H9 (cell line): ENCODE data around the gene CNTFR. TPM values are rescaled to one million over a fixed set of nuclear protein-coding genes. Genes with fewer than 3 reads are reported as not detected.
A peak's percentile ranks its signal among the peaks of the same experiment; 100 is the strongest.

Source experiments
- DNase-seq: peaks from one replicate; pipeline ENCODE4 v3.0.0-alpha.2; 2017
- H2AFZ ChIP-seq: one replicate; pipeline ENCODE4 v1.6.1; 2013; ENCODE audit warnings: mild to moderate bottlenecking, low read length, control low read depth, moderate library complexity
- H2AK5ac ChIP-seq: 2 replicates; pipeline ENCODE4 v1.6.1; 2013; ENCODE audit warnings: low read length, control low read depth, mixed read lengths; ENCODE audit not compliant: insufficient read length
- H2BK120ac ChIP-seq: one replicate; pipeline ENCODE4 v1.6.1; 2013; ENCODE audit warnings: low read depth, mild to moderate bottlenecking, low read length, control low read depth, inconsistent platforms; ENCODE audit not compliant: poor library complexity, severe bottlenecking
- H2BK12ac ChIP-seq: 2 replicates; pipeline ENCODE4 v1.6.1; 2013; ENCODE audit warnings: low read length, control low read depth, mixed read lengths, low read depth; ENCODE audit not compliant: insufficient read length
- H2BK15ac ChIP-seq: 2 replicates; pipeline ENCODE4 v1.6.1; 2013; ENCODE audit warnings: low read depth, low read length, control low read depth
- H2BK20ac ChIP-seq: one replicate; pipeline ENCODE4 v1.6.1; 2013; ENCODE audit warnings: low read depth, mild to moderate bottlenecking, low read length, control low read depth, inconsistent platforms; ENCODE audit not compliant: poor library complexity, severe bottlenecking
- H2BK5ac ChIP-seq: 2 replicates; pipeline ENCODE4 v1.6.1; 2013; ENCODE audit warnings: low read length, control low read depth, mixed read lengths; ENCODE audit not compliant: insufficient read length
- H3K14ac ChIP-seq: 2 replicates; pipeline ENCODE4 v1.6.1; 2013; ENCODE audit warnings: low read length, control low read depth; ENCODE audit not compliant: insufficient read depth
- H3K18ac ChIP-seq: 2 replicates; pipeline ENCODE4 v1.6.1; 2013; ENCODE audit warnings: low read depth, mild to moderate bottlenecking, mixed read lengths, low read length, control low read depth; ENCODE audit not compliant: insufficient read length
- H3K23ac ChIP-seq: 2 replicates; pipeline ENCODE4 v1.6.1; 2013; ENCODE audit warnings: low read length, control low read depth, mixed read lengths, low read depth; ENCODE audit not compliant: insufficient read length
- H3K23me2 ChIP-seq: 2 replicates; pipeline ENCODE4 v1.6.1; 2013; ENCODE audit warnings: low read depth, mild to moderate bottlenecking, mixed read lengths, low read length, control low read depth; ENCODE audit not compliant: insufficient read length, poor library complexity, severe bottlenecking
- H3K27ac ChIP-seq: 2 replicates; pipeline ENCODE4 v1.5.1; 2013; ENCODE audit warnings: low read length, control low read depth, mixed read lengths, low read depth; ENCODE audit not compliant: insufficient read length
- H3K27me3 ChIP-seq: 2 replicates; pipeline ENCODE4 v1.6.1; 2013; ENCODE audit warnings: low read length, control low read depth, inconsistent platforms; ENCODE audit not compliant: insufficient read depth
- H3K4ac ChIP-seq: 2 replicates; pipeline ENCODE4 v1.6.1; 2013; ENCODE audit warnings: low read depth, mild to moderate bottlenecking, control low read depth, inconsistent platforms, low read length, moderate library complexity
- H3K4me1 ChIP-seq: 2 replicates; pipeline ENCODE4 v1.6.1; 2013; ENCODE audit warnings: low read length, control low read depth, inconsistent platforms; ENCODE audit not compliant: insufficient read depth
- H3K4me2 ChIP-seq: 2 replicates; pipeline ENCODE4 v1.6.1; 2013; ENCODE audit warnings: low read length, control low read depth, mixed read lengths; ENCODE audit not compliant: insufficient read length, insufficient read depth
- H3K56ac ChIP-seq: 2 replicates; pipeline ENCODE4 v1.6.1; 2013; ENCODE audit warnings: low read depth, mild to moderate bottlenecking, mixed read lengths, low read length, control low read depth; ENCODE audit not compliant: insufficient read length
- H3K79me1 ChIP-seq: 2 replicates; pipeline ENCODE4 v1.6.1; 2013; ENCODE audit warnings: low read depth, mild to moderate bottlenecking, moderate library complexity, low read length, control low read depth, inconsistent platforms; ENCODE audit not compliant: insufficient read depth, poor library complexity, severe bottlenecking
- H3K79me2 ChIP-seq: 2 replicates; pipeline ENCODE4 v1.6.1; 2013; ENCODE audit warnings: low read length, control low read depth, inconsistent platforms; ENCODE audit not compliant: insufficient read depth
- H3K9ac ChIP-seq: 2 replicates; pipeline ENCODE4 v1.6.1; 2013; ENCODE audit warnings: low read length, control low read depth, mixed read lengths; ENCODE audit not compliant: insufficient read length; ENCODE audit errors: extremely low read depth
- H3K9me3 ChIP-seq: one replicate; pipeline ENCODE4 v1.6.1; 2013; ENCODE audit warnings: low read depth, low read length, inconsistent platforms; ENCODE audit not compliant: control insufficient read depth
- H3T11ph ChIP-seq: one replicate; pipeline ENCODE4 v1.6.1; 2013; ENCODE audit warnings: mild to moderate bottlenecking, low read length, control low read depth, inconsistent platforms
- H4K20me1 ChIP-seq: one replicate; pipeline ENCODE4 v1.6.1; 2013; ENCODE audit not compliant: control insufficient read depth, insufficient read length, insufficient read depth
- H4K5ac ChIP-seq: 2 replicates; pipeline ENCODE4 v1.6.1; 2013; ENCODE audit warnings: low read depth, mild to moderate bottlenecking, mixed read lengths, low read length, control low read depth; ENCODE audit not compliant: insufficient read length
- H4K8ac ChIP-seq: replicated peaks from 2 replicates; pipeline ENCODE4 v1.6.1; 2013; ENCODE audit warnings: low read length, control low read depth, mixed read lengths, low read depth; ENCODE audit not compliant: insufficient read length
- H4K91ac ChIP-seq: 2 replicates; pipeline ENCODE4 v1.6.1; 2013; ENCODE audit warnings: low read depth, mild to moderate bottlenecking, moderate library complexity, mixed read lengths, low read length, control low read depth; ENCODE audit not compliant: insufficient read length
- H3K27ac Mint-ChIP-seq, 3 experiments: 2 replicates in 2 of 3; 3 replicates in 1 of 3; pipeline ENCODE4 v1.8.0; 2020 to 2021; ENCODE audit warnings: mixed read lengths in 3 of 3, mild to moderate bottlenecking in 1 of 3, moderate library complexity in 1 of 3
- H3K27me3 Mint-ChIP-seq: 2 replicates; pipeline ENCODE4 v1.8.0; 2021; ENCODE audit warnings: low read depth, mild to moderate bottlenecking, moderate library complexity, mixed read lengths
- H3K36me3 Mint-ChIP-seq, 3 experiments: 2 replicates in 2 of 3; 3 replicates in 1 of 3; pipeline ENCODE4 v1.8.0; 2020 to 2021; ENCODE audit warnings: low read depth in 3 of 3, mixed read lengths in 3 of 3; ENCODE audit not compliant: insufficient read depth in 1 of 3
- H3K4me1 Mint-ChIP-seq, 2 experiments: 2 replicates each; pipeline ENCODE4 v1.8.0; 2020; ENCODE audit warnings: mixed read lengths in 2 of 2
- H3K4me3 Mint-ChIP-seq, 2 experiments: 2 replicates in 1 of 2; 3 replicates in 1 of 2; pipeline ENCODE4 v1.8.0; 2020 to 2021; ENCODE audit warnings: mild to moderate bottlenecking in 2 of 2, mixed read lengths in 2 of 2, moderate library complexity in 1 of 2
- H3K9me3 Mint-ChIP-seq, 2 experiments: 2 replicates in 1 of 2; 3 replicates in 1 of 2; pipeline ENCODE4 v1.8.0; 2020; ENCODE audit warnings: mild to moderate bottlenecking in 2 of 2, mixed read lengths in 2 of 2, moderate library complexity in 1 of 2
- WGBS: extraction: QIAGEN DNeasy Blood & Tissue Kit; methylation state at CpG from one replicate; pipeline ENCODE4 v1.1.7; 2013; ENCODE audit warnings: missing lambda C conversion rate, low lambda C conversion rate, mixed read lengths; ENCODE audit not compliant: insufficient read length; ENCODE audit errors: extremely low coverage; 5-methylcytosine and 5-hydroxymethylcytosine counted together
- total RNA-seq: library from RNA; stranded (reverse); gene quantifications from 2 replicates; pipeline ENCODE4 v1.2.1, GENCODE V29; 2021
- TF ChIP-seq, protein P1 (sequence below): fragments of 200-600 bp; sonication (generic); conservative IDR thresholded peaks from 3 replicates; pipeline ENCODE4 v1.8.0; 2021; ENCODE audit warnings: antibody characterized with exemption, mild to moderate bottlenecking

Gene CNTFR
- total RNA-seq, 1 experiment from 2014 or later: 0.55 TPM

DNA sequence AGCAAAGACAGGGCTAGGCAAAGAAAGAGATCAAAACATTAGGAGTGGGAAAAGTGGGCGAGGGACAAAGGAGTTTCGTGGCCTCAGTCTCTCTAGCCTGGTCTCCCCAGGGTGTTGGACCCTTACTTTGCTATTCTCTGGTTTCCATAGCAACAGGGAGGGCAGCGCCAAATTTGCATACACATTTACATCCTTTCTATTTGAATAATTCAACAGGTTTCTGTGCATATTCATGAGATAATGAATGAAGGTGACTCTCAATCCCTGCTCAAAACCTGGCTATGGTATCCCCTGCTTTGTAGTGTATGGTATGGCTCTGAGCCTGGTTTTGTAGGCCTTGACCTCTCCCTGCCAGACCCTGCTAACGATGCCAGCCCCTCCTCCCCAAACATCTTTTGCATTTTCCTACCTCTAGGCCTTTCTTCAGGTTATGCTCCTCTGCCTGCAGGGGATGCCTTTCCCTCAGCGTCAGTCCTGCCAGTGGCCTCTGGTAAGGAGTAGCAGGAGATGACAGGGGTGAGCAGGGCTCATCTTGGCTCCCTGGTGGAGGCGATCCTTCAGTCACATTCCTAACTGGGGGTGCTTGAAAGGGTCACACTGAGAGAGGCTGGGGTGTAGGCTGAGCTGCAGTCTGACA, 12.5 kb upstream of the CNTFR start:
- Histone ChIP-seq H3K27ac (no peak overlapping the region), H3K9ac (no peak overlapping the region), H2AFZ (no peak overlapping the region), H2BK5ac (no peak overlapping the region), H3K79me1 (no peaks in the 10 kb centered on the region), H3K23me2 (no peaks in the 10 kb centered on the region), H2AK5ac (no peak overlapping the region), H3K14ac (no peak overlapping the region), H3K18ac (no peak overlapping the region), H3K9me3 (no peaks in the 10 kb centered on the region), H4K91ac (no peak overlapping the region), H4K8ac (no peak overlapping the region), H3T11ph (no peak overlapping the region), H3K23ac (no peak overlapping the region), H3K4me2 (no peak overlapping the region), H2BK120ac (no peak overlapping the region), H3K27me3 (no peaks in the 10 kb centered on the region), H2BK12ac (no peak overlapping the region), H2BK20ac (no peak overlapping the region), H4K20me1 (no peaks in the 10 kb centered on the region), H4K5ac (no peak overlapping the region), H3K4me1 (no peaks in the 10 kb centered on the region), H3K4ac (no peak overlapping the region), H3K56ac (no peak overlapping the region), H2BK15ac (no peak overlapping the region), H3K79me2 (no peaks in the 10 kb centered on the region)
- H3K9me3 Mint-ChIP-seq: no peaks in the 10 kb centered on the region; a peak in 1 of 5 replicates
- H3K36me3 Mint-ChIP-seq: no peaks in the 10 kb centered on the region
- peak; percentile 55 for DNase-seq
- H3K27me3 Mint-ChIP-seq: peaks cover 22% of the 10 kb centered on the region
- WGBS: no CpG with 5 or more reads among the region's 6 CpGs
- TF ChIP-seq, protein P1, sequence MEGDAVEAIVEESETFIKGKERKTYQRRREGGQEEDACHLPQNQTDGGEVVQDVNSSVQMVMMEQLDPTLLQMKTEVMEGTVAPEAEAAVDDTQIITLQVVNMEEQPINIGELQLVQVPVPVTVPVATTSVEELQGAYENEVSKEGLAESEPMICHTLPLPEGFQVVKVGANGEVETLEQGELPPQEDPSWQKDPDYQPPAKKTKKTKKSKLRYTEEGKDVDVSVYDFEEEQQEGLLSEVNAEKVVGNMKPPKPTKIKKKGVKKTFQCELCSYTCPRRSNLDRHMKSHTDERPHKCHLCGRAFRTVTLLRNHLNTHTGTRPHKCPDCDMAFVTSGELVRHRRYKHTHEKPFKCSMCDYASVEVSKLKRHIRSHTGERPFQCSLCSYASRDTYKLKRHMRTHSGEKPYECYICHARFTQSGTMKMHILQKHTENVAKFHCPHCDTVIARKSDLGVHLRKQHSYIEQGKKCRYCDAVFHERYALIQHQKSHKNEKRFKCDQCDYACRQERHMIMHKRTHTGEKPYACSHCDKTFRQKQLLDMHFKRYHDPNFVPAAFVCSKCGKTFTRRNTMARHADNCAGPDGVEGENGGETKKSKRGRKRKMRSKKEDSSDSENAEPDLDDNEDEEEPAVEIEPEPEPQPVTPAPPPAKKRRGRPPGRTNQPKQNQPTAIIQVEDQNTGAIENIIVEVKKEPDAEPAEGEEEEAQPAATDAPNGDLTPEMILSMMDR: 0 out of 3 replicates have a peak, but pooled peaks have one; percentile 11
- H3K4me3 Mint-ChIP-seq: peak overlapping the region in 1 of 2 experiments; percentile 0; a peak in 1 of 5 replicates
- H3K4me1 Mint-ChIP-seq: peaks cover 11 to 12% of the 10 kb centered on the region in 2 experiments
- H3K27ac Mint-ChIP-seq: peak overlapping the region in 2 of 3 experiments; percentile 36 to 46; a peak in 3 of 7 replicates
